ENCODE data around the gene ABCC9. TPM values are rescaled to one million over a fixed set of nuclear protein-coding genes. Genes with fewer than 3 reads are reported as not detected.

ABCC9 gene
- total RNA-seq, 1 experiment from 2014 or later: not detected

- H3K4me1 ChIP-seq (ENCODE audit: insufficient read depth, low read length): no peaks in the 10 kb centered on the region; the same call in 1 of the 2 replicates
- Mint-ChIP-seq H3K4me1 (no peaks in the 10 kb centered on the region), H3K27ac (no peak overlapping the region), H3K4me3 (no peak overlapping the region), H3K36me3 (ENCODE audit: insufficient read depth in 1 of 3, low read depth in 3 of 3) (no peaks in the 10 kb centered on the region), H3K27me3 (ENCODE audit: low read depth) (peaks cover 2% of the 10 kb centered on the region; the same call in 1 of the 2 replicates), H3K9me3 (no peaks in the 10 kb centered on the region)
- H3K23me2 ChIP-seq (ENCODE audit: insufficient read length, low read depth, low read length, poor library complexity, severe bottlenecking): no peaks in the 10 kb centered on the region
- H2AK5ac ChIP-seq (ENCODE audit: insufficient read length, low read length): no peak overlapping the region
- H3K23ac ChIP-seq (ENCODE audit: insufficient read length, low read depth, low read length): no peak overlapping the region
- H2BK20ac ChIP-seq (ENCODE audit: low read depth, low read length, poor library complexity, severe bottlenecking): no peak overlapping the region
- H3K27ac ChIP-seq (ENCODE audit: insufficient read length, low read depth, low read length): no peak overlapping the region
- H3K4me2 ChIP-seq (ENCODE audit: insufficient read depth, insufficient read length, low read length): no peak overlapping the region
- no peak overlapping the region for H4K8ac ChIP-seq (replicated peaks; ENCODE audit: insufficient read length, low read depth, low read length)
- H3K79me1 ChIP-seq (ENCODE audit: insufficient read depth, low read depth, low read length, poor library complexity, severe bottlenecking): no peaks in the 10 kb centered on the region
- no peaks in the 10 kb centered on the region for H3K79me2 ChIP-seq (ENCODE audit: insufficient read depth, low read length)
- H2BK5ac ChIP-seq (ENCODE audit: insufficient read length, low read length): no peak overlapping the region
- H3K27me3 ChIP-seq (ENCODE audit: insufficient read depth, low read length): no peaks in the 10 kb centered on the region
- no peak overlapping the region for H3K18ac ChIP-seq (ENCODE audit: insufficient read length, low read depth, low read length)
- no peak overlapping the region for H3K9ac ChIP-seq (ENCODE audit: extremely low read depth, insufficient read length, low read length)
- no peak overlapping the region for H2BK120ac ChIP-seq (ENCODE audit: low read depth, low read length, poor library complexity, severe bottlenecking)
- H2AFZ ChIP-seq (ENCODE audit: low read length): no peak overlapping the region
- no peaks in the 10 kb centered on the region for H4K20me1 ChIP-seq (ENCODE audit: control insufficient read depth, insufficient read depth, insufficient read length)
- no peak overlapping the region for H3K56ac ChIP-seq (ENCODE audit: insufficient read length, low read depth, low read length)
- no peak overlapping the region for H3T11ph ChIP-seq (ENCODE audit: low read length)
- no peak for DNase-seq
- H3K9me3 ChIP-seq (ENCODE audit: control insufficient read depth, low read depth, low read length): no peaks in the 10 kb centered on the region
- H3K14ac ChIP-seq (ENCODE audit: insufficient read depth, low read length): no peak overlapping the region
- H2BK15ac ChIP-seq (ENCODE audit: low read depth, low read length): no peak overlapping the region
- no peak overlapping the region for H4K91ac ChIP-seq (ENCODE audit: insufficient read length, low read depth, low read length)
- TF ChIP-seq CTCF (conservative IDR thresholded peaks at IDR 0.05): no peak
- no peak overlapping the region for H4K5ac ChIP-seq (ENCODE audit: insufficient read length, low read depth, low read length)
- no CpG with 5 or more reads among the region's 4 CpGs for WGBS (ENCODE audit: extremely low coverage, insufficient read length, low lambda C conversion rate)
- H3K4ac ChIP-seq (ENCODE audit: low read depth, low read length): no peak overlapping the region
- H2BK12ac ChIP-seq (ENCODE audit: insufficient read length, low read depth, low read length): no peak overlapping the region
Observed at GRCh38 chr12:21850419-21850818, 90.8 kb downstream of the ABCC9 start.

Data from H9 (cell line).